ENCODE measurements around the gene IRS2. TPM values are rescaled to one million over a fixed set of nuclear protein-coding genes. Genes with fewer than 3 reads are reported as not detected.

IRS2 gene, protein sequence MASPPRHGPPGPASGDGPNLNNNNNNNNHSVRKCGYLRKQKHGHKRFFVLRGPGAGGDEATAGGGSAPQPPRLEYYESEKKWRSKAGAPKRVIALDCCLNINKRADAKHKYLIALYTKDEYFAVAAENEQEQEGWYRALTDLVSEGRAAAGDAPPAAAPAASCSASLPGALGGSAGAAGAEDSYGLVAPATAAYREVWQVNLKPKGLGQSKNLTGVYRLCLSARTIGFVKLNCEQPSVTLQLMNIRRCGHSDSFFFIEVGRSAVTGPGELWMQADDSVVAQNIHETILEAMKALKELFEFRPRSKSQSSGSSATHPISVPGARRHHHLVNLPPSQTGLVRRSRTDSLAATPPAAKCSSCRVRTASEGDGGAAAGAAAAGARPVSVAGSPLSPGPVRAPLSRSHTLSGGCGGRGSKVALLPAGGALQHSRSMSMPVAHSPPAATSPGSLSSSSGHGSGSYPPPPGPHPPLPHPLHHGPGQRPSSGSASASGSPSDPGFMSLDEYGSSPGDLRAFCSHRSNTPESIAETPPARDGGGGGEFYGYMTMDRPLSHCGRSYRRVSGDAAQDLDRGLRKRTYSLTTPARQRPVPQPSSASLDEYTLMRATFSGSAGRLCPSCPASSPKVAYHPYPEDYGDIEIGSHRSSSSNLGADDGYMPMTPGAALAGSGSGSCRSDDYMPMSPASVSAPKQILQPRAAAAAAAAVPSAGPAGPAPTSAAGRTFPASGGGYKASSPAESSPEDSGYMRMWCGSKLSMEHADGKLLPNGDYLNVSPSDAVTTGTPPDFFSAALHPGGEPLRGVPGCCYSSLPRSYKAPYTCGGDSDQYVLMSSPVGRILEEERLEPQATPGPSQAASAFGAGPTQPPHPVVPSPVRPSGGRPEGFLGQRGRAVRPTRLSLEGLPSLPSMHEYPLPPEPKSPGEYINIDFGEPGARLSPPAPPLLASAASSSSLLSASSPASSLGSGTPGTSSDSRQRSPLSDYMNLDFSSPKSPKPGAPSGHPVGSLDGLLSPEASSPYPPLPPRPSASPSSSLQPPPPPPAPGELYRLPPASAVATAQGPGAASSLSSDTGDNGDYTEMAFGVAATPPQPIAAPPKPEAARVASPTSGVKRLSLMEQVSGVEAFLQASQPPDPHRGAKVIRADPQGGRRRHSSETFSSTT (N-terminal part only)
- total RNA-seq: 0.77 and 3.1 TPM in 2 replicates

DNA sequence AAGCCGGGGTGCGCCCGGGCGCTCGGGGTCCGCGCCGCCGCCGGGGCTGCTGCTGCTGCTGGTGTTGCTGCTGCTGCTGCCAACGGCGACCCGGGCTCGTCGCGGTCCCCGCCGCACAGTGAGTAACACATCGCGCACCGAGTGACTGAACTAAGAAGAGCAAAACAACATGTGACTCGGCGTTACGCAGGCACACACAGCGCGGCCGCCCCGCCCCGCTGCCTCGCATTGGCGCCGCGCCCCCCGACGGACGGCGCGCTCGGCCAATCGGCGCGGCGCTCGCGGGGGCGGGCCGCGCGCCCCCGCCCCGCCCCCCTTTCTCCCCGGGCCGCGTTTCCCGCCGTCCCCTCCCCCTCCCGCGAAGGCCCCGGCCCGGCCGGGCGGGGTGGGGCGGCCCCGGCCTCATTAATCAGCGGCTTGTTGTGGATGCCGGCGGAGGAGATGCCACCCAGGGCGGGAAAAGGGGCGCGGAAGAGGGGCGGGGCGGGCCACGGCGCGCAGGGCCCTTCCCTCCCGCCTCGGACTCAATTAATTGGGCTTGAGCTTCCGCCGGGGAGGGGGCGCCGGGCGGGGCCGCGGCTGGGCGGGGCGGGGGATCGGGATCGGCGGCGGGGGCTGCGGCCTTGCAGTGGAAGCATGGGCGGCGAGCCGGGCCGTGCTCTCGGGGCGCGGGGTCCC, at the start of gene IRS2:
TSS of gene IRS2 (minus strand) at position 127 of the 678 bp plus-strand sequence. CDS start 530 bp downstream, outside the sequence.

Measured in regular cardiac myocyte (primary cell).